Body of pancreas (tissue), 4 donors: Measurements from ENCODE around the gene SLC35F3. TPM values are rescaled to one million over a fixed set of nuclear protein-coding genes. Genes with fewer than 3 reads are reported as not detected.

Experiments used
- ATAC-seq: fragments of 150-250 bp; one replicate; pipeline ENCODE4 v1.9.1; 2016
- DNase-seq, 4 donors: peaks; one replicate each; pipeline ENCODE4 v3.0.0-alpha.2; 2019
- H3K27ac ChIP-seq, 4 donors: fragments of 200-600 bp; sonication (generic); 1 replicate in 3 of 4; 2 replicates in 1 of 4; pipeline versions ENCODE4 v1.5.1 to v1.6.1; 2016 to 2019; ENCODE audit warnings: mild to moderate bottlenecking in 1 of 4, mixed read lengths in 1 of 4, moderate library complexity in 1 of 4
- H3K27me3 ChIP-seq, 2 donors: fragments of 200-600 bp; sonication (generic); one replicate each; pipeline ENCODE4 v1.6.0; 2016; ENCODE audit warnings: mild to moderate bottlenecking in 1 of 2
- H3K36me3 ChIP-seq, 2 donors: fragments of 200-600 bp; sonication (generic); replicated peaks in 1 of 2; 2 replicates each; pipeline ENCODE4 v1.5.1; 2016; ENCODE audit warnings: low read depth in 2 of 2; ENCODE audit not compliant: insufficient read depth in 1 of 2
- H3K4me1 ChIP-seq: fragments of 200-600 bp; sonication (generic); one replicate; pipeline ENCODE4 v1.6.0; 2016
- H3K4me3 ChIP-seq, 2 donors: fragments of 200-600 bp; sonication (generic); 1 replicate in 1 of 2; 2 replicates in 1 of 2; pipeline ENCODE4 v1.5.1; 2016 to 2019
- H3K9me3 ChIP-seq, 3 donors: fragments of 200-600 bp; sonication (generic); 1 replicate in 2 of 3; 2 replicates in 1 of 3; pipeline ENCODE4 v1.5.1; 2016
- POLR2A ChIP-seq, 3 donors: fragments of 450-650 bp; IDR thresholded peaks; one replicate each; pipeline ENCODE4 v1.6.1; 2016; ENCODE audit warnings: antibody characterized with exemption in 3 of 3, mild to moderate bottlenecking in 2 of 3
- WGBS, 2 donors: methylation state at CpG; one replicate each; pipeline ENCODE4 v1.1.5; 2017; 5-methylcytosine and 5-hydroxymethylcytosine counted together
- intact Hi-C: fragments of 100-400 bp; cut with DNase I; formaldehyde crosslinking; loops from one replicate; pipeline ENCODE4 v1.15.1; 2023
- total RNA-seq, 2 donors: library from RNA; depleted of rRNA; stranded (reverse); fragments of >200 nt; gene quantifications; one replicate each; pipeline ENCODE4 v1.1.0, GENCODE V29; 2016
- TF ChIP-seq, protein P1 (sequence below), 7 experiments: fragments of 450-650 bp in 4 of 7; fragments of 200-600 bp in 3 of 7; sonication (generic) in 3 of 7; IDR thresholded peaks; one replicate each; pipeline ENCODE4 v1.5.1; 2016 to 2019; ENCODE audit warnings: antibody characterized with exemption in 7 of 7

Gene SLC35F3
- total RNA-seq, 2 donors from 2014 or later: 0.99 to 11.7 TPM

DNA sequence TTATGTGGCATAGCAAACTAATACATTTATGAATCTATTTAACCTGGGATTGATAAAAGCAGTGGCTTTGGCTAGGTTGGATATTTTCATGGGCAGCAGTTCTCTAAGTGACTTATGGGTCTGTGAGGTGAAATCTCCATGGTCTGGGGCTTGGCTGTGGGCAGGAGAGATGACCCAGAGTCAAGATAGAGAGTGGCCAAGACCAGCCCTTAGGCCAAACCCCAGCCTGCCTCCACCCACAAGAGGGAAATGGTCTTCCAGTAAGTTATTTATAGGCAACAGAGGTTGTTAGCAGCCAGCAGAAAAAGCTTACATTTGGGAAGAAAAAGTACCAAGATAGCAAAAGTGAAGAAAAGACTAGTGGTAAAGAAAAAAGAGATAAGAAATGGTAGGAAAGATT is 61.4 kb downstream of the SLC35F3 start:
- Histone ChIP-seq H3K27me3 (no peaks in the 10 kb centered on the region), H3K9me3 (no peaks in the 10 kb centered on the region), H3K36me3 (no peaks in the 10 kb centered on the region), H3K4me1 (no peaks in the 10 kb centered on the region), H3K27ac (no peak overlapping the region), H3K4me3 (no peak overlapping the region)
- DNase-seq (no peak), ATAC-seq (no peak)
- intact Hi-C loops: no loop called here
- TF ChIP-seq POLR2A (IDR thresholded peaks at IDR 0.05): no peak
- TF ChIP-seq, protein P1, sequence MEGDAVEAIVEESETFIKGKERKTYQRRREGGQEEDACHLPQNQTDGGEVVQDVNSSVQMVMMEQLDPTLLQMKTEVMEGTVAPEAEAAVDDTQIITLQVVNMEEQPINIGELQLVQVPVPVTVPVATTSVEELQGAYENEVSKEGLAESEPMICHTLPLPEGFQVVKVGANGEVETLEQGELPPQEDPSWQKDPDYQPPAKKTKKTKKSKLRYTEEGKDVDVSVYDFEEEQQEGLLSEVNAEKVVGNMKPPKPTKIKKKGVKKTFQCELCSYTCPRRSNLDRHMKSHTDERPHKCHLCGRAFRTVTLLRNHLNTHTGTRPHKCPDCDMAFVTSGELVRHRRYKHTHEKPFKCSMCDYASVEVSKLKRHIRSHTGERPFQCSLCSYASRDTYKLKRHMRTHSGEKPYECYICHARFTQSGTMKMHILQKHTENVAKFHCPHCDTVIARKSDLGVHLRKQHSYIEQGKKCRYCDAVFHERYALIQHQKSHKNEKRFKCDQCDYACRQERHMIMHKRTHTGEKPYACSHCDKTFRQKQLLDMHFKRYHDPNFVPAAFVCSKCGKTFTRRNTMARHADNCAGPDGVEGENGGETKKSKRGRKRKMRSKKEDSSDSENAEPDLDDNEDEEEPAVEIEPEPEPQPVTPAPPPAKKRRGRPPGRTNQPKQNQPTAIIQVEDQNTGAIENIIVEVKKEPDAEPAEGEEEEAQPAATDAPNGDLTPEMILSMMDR (IDR thresholded peaks at IDR 0.05): no peak

DNA sequence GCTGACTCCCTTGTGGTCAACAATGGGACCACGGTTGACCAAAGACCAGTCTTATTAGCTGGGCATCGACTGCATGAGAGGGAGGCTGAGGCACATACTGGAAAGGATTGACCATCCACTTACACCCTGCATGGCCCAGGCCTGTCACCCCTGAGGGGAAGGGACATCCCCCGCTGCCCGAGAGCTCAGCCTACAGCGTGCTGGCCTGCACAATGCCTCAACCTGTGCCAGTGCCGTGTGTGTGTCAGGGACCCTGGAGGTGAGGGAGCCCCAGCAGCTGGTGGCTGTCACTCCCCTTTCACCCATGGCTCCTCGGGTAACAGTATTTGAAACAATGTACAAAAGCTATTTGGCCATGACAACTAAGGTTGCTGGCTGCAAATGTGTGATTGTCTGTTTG is 67.3 kb downstream of the SLC35F3 start:
- 72 to 88% methylated on average over 6 to 7 of the region's 7 CpGs for WGBS, 2 donors
- TF ChIP-seq POLR2A (IDR thresholded peaks at IDR 0.05): no peak
- TF ChIP-seq, protein P1 (IDR thresholded peaks at IDR 0.05): no peak
- no peaks in the 10 kb centered on the region for H3K36me3 ChIP-seq
- intact Hi-C loops: no loop called here
- ATAC-seq (no peak), DNase-seq (no peak)
- H3K9me3 ChIP-seq: no peaks in the 10 kb centered on the region
- H3K4me1 ChIP-seq: no peaks in the 10 kb centered on the region
- H3K27me3 ChIP-seq: no peaks in the 10 kb centered on the region
- H3K27ac ChIP-seq: no peak overlapping the region
- H3K4me3 ChIP-seq: no peak overlapping the region

DNA sequence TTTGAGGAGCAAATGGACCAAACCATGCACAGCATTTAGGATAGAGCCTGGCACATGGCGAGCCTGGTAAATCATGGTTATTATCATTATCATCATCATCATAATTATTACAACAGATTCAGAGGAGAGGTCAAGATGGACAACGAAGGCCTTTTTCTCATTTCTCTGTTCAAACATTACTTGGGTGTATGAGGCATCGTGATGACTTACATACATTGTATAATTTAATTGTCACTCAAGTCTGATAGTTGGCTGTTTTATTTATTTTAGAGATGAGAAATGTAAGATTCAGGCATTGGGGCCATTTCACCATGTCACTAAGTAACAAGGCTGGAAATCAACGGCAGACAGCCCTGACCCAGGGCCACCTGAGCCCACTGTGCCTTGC is 68.1 kb downstream of the SLC35F3 start:
- WGBS, 2 donors: 61 to 63% methylated on average over 4 of the region's 4 CpGs
- Histone ChIP-seq H3K27ac (no peak overlapping the region), H3K9me3 (no peaks in the 10 kb centered on the region), H3K27me3 (no peaks in the 10 kb centered on the region), H3K36me3 (no peaks in the 10 kb centered on the region), H3K4me1 (no peaks in the 10 kb centered on the region), H3K4me3 (no peak overlapping the region)
- no peak for ATAC-seq
- no peak for DNase-seq
- intact Hi-C loops: no loop called here
- TF ChIP-seq POLR2A (IDR thresholded peaks at IDR 0.05): no peak
- TF ChIP-seq, protein P1 (IDR thresholded peaks at IDR 0.05): no peak

DNA sequence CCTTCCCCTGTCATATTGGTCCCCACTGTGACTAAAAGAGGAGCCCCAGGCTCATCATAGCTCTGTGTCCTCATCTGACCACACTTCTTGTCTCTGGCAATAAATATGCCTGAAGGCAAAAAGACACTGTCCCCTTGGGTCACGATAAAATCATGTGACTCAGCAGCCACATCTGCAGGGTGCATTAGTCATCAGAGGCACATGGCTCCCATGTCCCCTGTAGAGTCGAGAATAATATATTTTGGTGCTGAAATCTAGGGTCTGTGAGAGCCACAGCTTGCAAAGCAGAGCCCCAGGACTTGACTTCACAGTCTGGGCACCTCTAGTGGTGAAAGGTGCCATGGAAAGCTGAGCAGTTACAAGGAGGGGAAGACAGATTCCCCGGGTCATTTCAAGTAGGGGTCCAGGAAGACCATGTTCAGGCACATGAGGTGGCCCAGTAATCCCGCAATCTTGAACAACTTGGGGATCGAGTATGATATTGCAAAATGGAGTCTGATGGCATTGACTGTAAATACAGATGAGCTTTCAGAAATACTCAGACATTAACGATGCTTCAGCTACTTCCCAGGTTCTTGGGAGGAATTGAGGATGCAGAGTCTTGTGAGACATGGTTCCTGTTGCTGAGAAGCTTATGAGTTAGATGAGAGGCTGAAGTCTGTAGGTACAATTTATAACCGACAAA is 68.6 kb downstream of the SLC35F3 start:
- Histone ChIP-seq H3K9me3 (no peaks in the 10 kb centered on the region), H3K4me1 (no peaks in the 10 kb centered on the region), H3K4me3 (no peak overlapping the region), H3K27ac (no peak overlapping the region), H3K27me3 (no peaks in the 10 kb centered on the region), H3K36me3 (no peaks in the 10 kb centered on the region)
- WGBS, 2 donors: 65 to 66% methylated on average over 7 of the region's 7 CpGs
- no peak for TF ChIP-seq POLR2A (IDR thresholded peaks at IDR 0.05)
- TF ChIP-seq, protein P1 (IDR thresholded peaks at IDR 0.05): no peak
- intact Hi-C loops: no loop called here
- DNase-seq (no peak), ATAC-seq (no peak)

DNA sequence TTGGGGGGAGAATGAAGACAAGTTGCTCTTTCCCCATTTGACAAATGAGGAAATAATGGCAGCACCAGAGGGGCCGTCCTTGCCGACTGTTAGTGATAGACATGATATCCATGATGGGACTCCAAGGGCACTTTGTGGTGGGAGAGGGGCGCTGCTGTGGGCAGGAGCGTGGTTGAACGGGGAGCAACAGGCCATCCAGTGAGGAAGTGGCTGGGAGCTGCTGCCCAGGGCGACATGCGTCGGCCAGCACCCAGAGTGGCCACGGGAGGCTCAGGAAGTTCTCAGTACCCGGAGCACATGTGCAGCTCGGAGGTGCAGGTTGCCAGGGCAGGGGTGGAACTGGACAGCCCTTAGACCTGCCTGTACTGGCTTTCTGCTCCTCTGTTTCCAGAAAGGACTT is 71.0 kb downstream of the SLC35F3 start:
- Histone ChIP-seq H3K27ac (no peak overlapping the region), H3K36me3 (no peaks in the 10 kb centered on the region), H3K4me3 (no peak overlapping the region), H3K4me1 (no peaks in the 10 kb centered on the region), H3K27me3 (no peaks in the 10 kb centered on the region), H3K9me3 (no peaks in the 10 kb centered on the region)
- intact Hi-C loops: no loop called here
- DNase-seq (no peak), ATAC-seq (no peak)
- 83 to 84% methylated on average over 10 to 11 of the region's 11 CpGs for WGBS, 2 donors
- TF ChIP-seq, protein P1 (IDR thresholded peaks at IDR 0.05): no peak
- TF ChIP-seq POLR2A (IDR thresholded peaks at IDR 0.05): no peak
